OCI-LY3 (cell line): ENCODE results near the gene NXN.

Experiments used
- H2AFZ ChIP-seq: fragments of 200-600, 300-600 bp; shearing (Covaris generic); 2 replicates; pipeline ENCODE4 v1.6.0; 2014; ENCODE audit warnings: antibody characterized with exemption, low read depth, low read length
- H3K27ac ChIP-seq: fragments of 200-600, 300-600 bp; sonication (generic); 2 replicates; pipeline ENCODE4 v1.5.1; 2014; ENCODE audit warnings: mild to moderate bottlenecking, low read length, moderate library complexity, mixed read lengths
- H3K27me3 ChIP-seq: fragments of 200-600, 300-600 bp; sonication (generic); 2 replicates; pipeline ENCODE4 v1.6.1; 2014; ENCODE audit warnings: low read depth, low read length, mixed read lengths
- H3K36me3 ChIP-seq: fragments of 200-600, 300-600 bp; sonication (generic); replicated peaks from 2 replicates; pipeline ENCODE3; 2014; ENCODE audit warnings: low read depth, low read length, mixed read lengths
- H3K4me1 ChIP-seq: fragments of 300-600, 200-600 bp; sonication (generic); 2 replicates; pipeline ENCODE4 v1.6.1; 2014; ENCODE audit warnings: low read length, mixed read lengths
- H3K4me2 ChIP-seq: fragments of 200-600, 300-600 bp; sonication (generic); 2 replicates; pipeline ENCODE4 v1.6.1; 2014; ENCODE audit warnings: low read length, mixed read lengths
- H3K4me3 ChIP-seq: fragments of 300-600, 200-600 bp; sonication (generic); 2 replicates; pipeline ENCODE4 v1.5.1; 2014; ENCODE audit warnings: antibody characterized with exemption, mild to moderate bottlenecking, low read length, moderate library complexity
- H3K79me2 ChIP-seq: fragments of 300-600, 200-600 bp; shearing (Covaris generic); 2 replicates; pipeline ENCODE4 v1.6.1; 2014; ENCODE audit warnings: mild to moderate bottlenecking, low read length, mixed read lengths
- H3K9ac ChIP-seq: fragments of 300-600, 200-600 bp; shearing (Covaris generic); 2 replicates; pipeline ENCODE4 v1.6.0; 2014; ENCODE audit warnings: mild to moderate bottlenecking, low read length, moderate library complexity
- H3K9me3 ChIP-seq: fragments of 200-600, 300-600 bp; shearing (Covaris generic); 2 replicates; pipeline ENCODE4 v1.6.1; 2014; ENCODE audit warnings: low read length, mixed read lengths; ENCODE audit not compliant: insufficient read depth
- H4K20me1 ChIP-seq: fragments of 200-600, 300-600 bp; sonication (generic); 2 replicates; pipeline ENCODE4 v1.6.1; 2016; ENCODE audit warnings: low read length, mixed read lengths; ENCODE audit not compliant: insufficient read depth
- CTCF ChIP-seq: fragments of 200-600, 300-600 bp; sonication (generic); IDR thresholded peaks from 2 replicates; pipeline ENCODE4 v1.5.1; 2014; ENCODE audit warnings: antibody characterized with exemption, low read length, low read depth
- EZH2phosphoT487 ChIP-seq: fragments of 200-600 bp; shearing (Covaris generic); IDR thresholded peaks from 2 replicates; pipeline ENCODE4 v1.6.1; 2018; ENCODE audit warnings: antibody characterized with exemption, mixed run types, low read depth

Gene NXN

DNA sequence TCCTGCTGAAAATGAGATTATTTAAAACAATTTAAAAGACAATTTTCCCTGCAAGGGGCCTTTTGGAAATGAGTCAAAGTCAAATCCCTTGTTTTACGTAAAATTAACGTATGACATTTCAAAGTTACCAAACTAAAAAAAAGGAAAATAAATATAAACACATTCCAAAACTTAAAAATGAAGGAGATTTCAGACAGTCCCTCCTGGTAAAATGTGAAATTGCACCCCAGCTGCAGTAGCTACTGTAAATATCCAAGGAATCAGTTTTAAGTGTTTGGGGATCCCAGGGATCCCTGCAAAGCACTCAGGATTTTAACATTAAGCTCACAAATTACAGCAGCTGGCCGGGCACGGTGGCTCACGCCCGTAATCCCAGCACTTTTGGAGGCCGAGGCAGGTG, 63.3 kb downstream of the NXN start:
- Histone ChIP-seq H3K27me3 (no peaks in the 10 kb centered on the region), H4K20me1 (no peaks in the 10 kb centered on the region), H3K4me3 (no peak overlapping the region), H2AFZ (no peak overlapping the region), H3K4me2 (no peak overlapping the region), H3K79me2 (no peaks in the 10 kb centered on the region), H3K9ac (no peak overlapping the region), H3K4me1 (no peaks in the 10 kb centered on the region), H3K9me3 (no peaks in the 10 kb centered on the region), H3K27ac (no peak overlapping the region), H3K36me3 (no peaks in the 10 kb centered on the region)
- TF ChIP-seq EZH2phosphoT487 (no peak), CTCF (no peak)

DNA sequence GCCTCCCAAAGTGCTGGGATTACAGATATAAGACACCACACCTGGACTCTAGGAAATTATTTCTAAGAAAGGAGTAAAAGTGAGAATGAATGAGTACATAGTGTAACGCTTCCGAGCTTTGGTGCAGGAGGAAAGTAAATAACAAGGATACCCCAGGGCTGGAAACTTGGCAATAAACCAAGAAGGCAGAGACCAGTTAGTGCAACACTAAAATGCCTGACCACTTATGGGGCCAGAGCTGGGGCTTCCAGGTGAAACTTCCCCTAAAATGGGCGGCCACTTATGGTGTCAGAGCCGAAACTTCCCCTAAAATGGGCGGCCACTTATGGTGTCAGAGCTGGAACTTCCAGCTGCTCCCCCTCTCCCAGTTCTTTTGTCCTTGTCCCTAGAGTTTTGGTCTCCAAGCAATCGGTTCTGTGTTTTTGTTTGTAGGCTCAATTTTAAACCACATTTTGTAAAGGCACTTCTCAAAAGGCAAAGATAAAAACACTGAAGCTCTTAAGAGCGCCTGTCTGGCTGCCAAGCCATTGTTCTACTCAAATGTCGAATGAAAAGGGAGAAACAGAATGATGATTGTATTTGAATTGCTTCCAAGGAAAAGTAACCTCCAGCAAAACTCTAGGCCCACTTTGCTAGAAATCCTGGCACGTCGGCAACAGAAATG, 63.9 kb downstream of the NXN start:
- Histone ChIP-seq H3K27ac (no peak overlapping the region), H3K36me3 (no peaks in the 10 kb centered on the region), H3K9me3 (no peaks in the 10 kb centered on the region), H3K79me2 (no peaks in the 10 kb centered on the region), H3K4me3 (no peak overlapping the region), H3K9ac (no peak overlapping the region), H4K20me1 (no peaks in the 10 kb centered on the region), H3K4me2 (no peak overlapping the region), H2AFZ (no peak overlapping the region), H3K4me1 (no peaks in the 10 kb centered on the region), H3K27me3 (no peaks in the 10 kb centered on the region)
- TF ChIP-seq CTCF = no peak
- no peak for TF ChIP-seq EZH2phosphoT487

DNA sequence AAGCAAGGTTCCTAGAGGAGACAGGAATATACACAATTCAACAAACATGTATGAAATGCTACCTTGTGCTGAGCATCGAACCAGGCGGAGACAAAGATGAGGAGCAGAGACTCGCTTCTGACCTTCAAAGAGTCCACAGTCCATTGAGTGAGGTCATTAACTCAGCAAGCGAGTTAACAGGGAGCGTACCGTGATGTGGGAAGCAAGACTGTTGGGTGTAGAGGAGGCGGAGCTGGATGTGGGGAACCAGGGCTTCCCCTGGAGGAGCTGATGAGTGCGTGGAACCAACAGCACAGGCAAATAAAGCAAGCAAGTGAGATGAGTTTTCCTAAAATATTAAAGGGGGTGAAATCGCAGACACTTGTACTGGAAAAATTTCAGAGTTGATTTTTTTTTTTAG, 65.0 kb downstream of the NXN start:
- Histone ChIP-seq H3K27me3 (no peaks in the 10 kb centered on the region), H4K20me1 (no peaks in the 10 kb centered on the region), H3K4me2 (no peak overlapping the region), H2AFZ (no peak overlapping the region), H3K4me3 (no peak overlapping the region), H3K4me1 (no peaks in the 10 kb centered on the region), H3K36me3 (no peaks in the 10 kb centered on the region), H3K9ac (no peak overlapping the region), H3K27ac (no peak overlapping the region), H3K79me2 (no peaks in the 10 kb centered on the region), H3K9me3 (no peaks in the 10 kb centered on the region)
- no peak for TF ChIP-seq CTCF
- no peak for TF ChIP-seq EZH2phosphoT487

GRCh38 chr17:913207-913606, 66.4 kb downstream of the NXN start:
- Histone ChIP-seq H3K9ac (no peak overlapping the region), H3K27ac (no peak overlapping the region), H3K27me3 (no peaks in the 10 kb centered on the region), H2AFZ (no peak overlapping the region), H4K20me1 (no peaks in the 10 kb centered on the region), H3K4me2 (no peak overlapping the region), H3K36me3 (no peaks in the 10 kb centered on the region), H3K4me1 (no peaks in the 10 kb centered on the region), H3K4me3 (no peak overlapping the region), H3K79me2 (no peaks in the 10 kb centered on the region), H3K9me3 (no peaks in the 10 kb centered on the region)
- TF ChIP-seq EZH2phosphoT487 (no peak), CTCF (no peak)
